Measurements from ENCODE around the gene CLMN. TPM values are rescaled to one million over a fixed set of nuclear protein-coding genes. Genes with fewer than 3 reads are reported as not detected.
A peak's percentile ranks its signal among the peaks of the same experiment; 100 is the strongest.

The CLMN gene
- total RNA-seq, 1 experiment from 2014 or later, result 8.6 TPM

- intact Hi-C loops (cut with micrococcal nuclease; ENCODE audit: unreplicated experiment), result loop anchor here (10.0 kb wide), 1 partner anchor 114 kb away; the partner anchor contains the start of gene DICER1
- no peak overlapping the region for H3K4me3 ChIP-seq (ENCODE audit: low read depth, low read length, poor library complexity, severe bottlenecking)
- CTCF ChIA-PET, result interaction anchor here (0.7 kb wide), 1 partner anchor 25 kb away, joined by 12 read pairs; no protein-coding TSS in a partner anchor
- no peak overlapping the region for H3K27ac ChIP-seq (ENCODE audit: low read depth, low read length, poor library complexity, severe bottlenecking)
- no peaks in the 10 kb centered on the region for H3K36me3 ChIP-seq (ENCODE audit: insufficient read depth, low read length, poor library complexity, severe bottlenecking)
- H3K4me1 ChIP-seq (ENCODE audit: insufficient read depth, low read length, poor library complexity, severe bottlenecking), result peaks cover 41% of the 10 kb centered on the region
- POLR2A ChIA-PET (ENCODE audit: low non-redundant PET), result no interaction called here
- no peak for DNase-seq (ENCODE audit: low spot score)
- H3K9me3 ChIP-seq (ENCODE audit: low read depth, low read length, poor library complexity, severe bottlenecking), result peaks cover 6% of the 10 kb centered on the region
- BruUV-seq (replicated peaks), result no TSS peak
- TF ChIP-seq, protein P1, sequence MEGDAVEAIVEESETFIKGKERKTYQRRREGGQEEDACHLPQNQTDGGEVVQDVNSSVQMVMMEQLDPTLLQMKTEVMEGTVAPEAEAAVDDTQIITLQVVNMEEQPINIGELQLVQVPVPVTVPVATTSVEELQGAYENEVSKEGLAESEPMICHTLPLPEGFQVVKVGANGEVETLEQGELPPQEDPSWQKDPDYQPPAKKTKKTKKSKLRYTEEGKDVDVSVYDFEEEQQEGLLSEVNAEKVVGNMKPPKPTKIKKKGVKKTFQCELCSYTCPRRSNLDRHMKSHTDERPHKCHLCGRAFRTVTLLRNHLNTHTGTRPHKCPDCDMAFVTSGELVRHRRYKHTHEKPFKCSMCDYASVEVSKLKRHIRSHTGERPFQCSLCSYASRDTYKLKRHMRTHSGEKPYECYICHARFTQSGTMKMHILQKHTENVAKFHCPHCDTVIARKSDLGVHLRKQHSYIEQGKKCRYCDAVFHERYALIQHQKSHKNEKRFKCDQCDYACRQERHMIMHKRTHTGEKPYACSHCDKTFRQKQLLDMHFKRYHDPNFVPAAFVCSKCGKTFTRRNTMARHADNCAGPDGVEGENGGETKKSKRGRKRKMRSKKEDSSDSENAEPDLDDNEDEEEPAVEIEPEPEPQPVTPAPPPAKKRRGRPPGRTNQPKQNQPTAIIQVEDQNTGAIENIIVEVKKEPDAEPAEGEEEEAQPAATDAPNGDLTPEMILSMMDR (conservative IDR thresholded peaks at IDR 0.05; ENCODE audit: low read depth, low read length), result no peak
- TF ChIP-seq EZH2 (IDR thresholded peaks at IDR 0.05; ENCODE audit: borderline replicate concordance, low read depth, low read length, poor library complexity, severe bottlenecking), result no peak
- H3K27me3 ChIP-seq (replicated peaks; ENCODE audit: insufficient read depth, low read depth, low read length, poor library complexity), result no peaks in the 10 kb centered on the region
Measured at GRCh38 chr14:95268350-95268749, 51.4 kb downstream of the CLMN start.

DNA sequence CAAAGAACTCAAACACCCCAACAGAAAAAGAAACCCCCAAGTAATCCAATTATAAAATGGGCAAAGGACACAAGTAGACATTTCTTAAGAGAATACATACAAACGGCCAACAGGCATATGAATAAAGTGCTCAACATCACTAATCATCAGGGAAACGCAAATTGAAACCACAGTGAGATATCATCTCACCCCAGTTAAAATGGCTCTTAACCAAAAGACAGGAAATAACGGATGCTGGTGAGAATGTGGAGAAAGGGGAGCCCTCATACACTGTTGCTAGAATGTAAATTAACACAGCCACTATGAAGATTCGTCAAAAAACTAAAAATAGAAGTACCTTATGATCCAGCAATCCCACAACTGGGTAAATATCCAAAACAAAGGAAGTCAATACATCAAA, 52.4 kb downstream of the CLMN start:
- Histone ChIP-seq H3K36me3 (ENCODE audit: insufficient read depth, low read length, poor library complexity, severe bottlenecking) (no peaks in the 10 kb centered on the region), H3K4me1 (ENCODE audit: insufficient read depth, low read length, poor library complexity, severe bottlenecking) (peaks cover 33% of the 10 kb centered on the region), H3K27me3 (replicated peaks; ENCODE audit: insufficient read depth, low read depth, low read length, poor library complexity) (no peaks in the 10 kb centered on the region), H3K9me3 (ENCODE audit: low read depth, low read length, poor library complexity, severe bottlenecking) (peaks cover 6% of the 10 kb centered on the region), H3K27ac (ENCODE audit: low read depth, low read length, poor library complexity, severe bottlenecking) (peak overlapping the region; percentile 88), H3K4me3 (ENCODE audit: low read depth, low read length, poor library complexity, severe bottlenecking) (no peak overlapping the region)
- peak; percentile 60 for DNase-seq (ENCODE audit: low spot score)
- TF ChIP-seq EZH2 (IDR thresholded peaks at IDR 0.05; ENCODE audit: borderline replicate concordance, low read depth, low read length, poor library complexity, severe bottlenecking), result no peak
- BruUV-seq (replicated peaks), result no TSS peak
- intact Hi-C loops (cut with micrococcal nuclease; ENCODE audit: unreplicated experiment), result loop anchor here (10.0 kb wide), 1 partner anchor 113 kb away; the partner anchor contains the start of gene DICER1
- ChIA-PET CTCF (no interaction called here), POLR2A (ENCODE audit: low non-redundant PET) (no interaction called here)

- Histone ChIP-seq H3K36me3 (ENCODE audit: insufficient read depth, low read length, poor library complexity, severe bottlenecking) (no peaks in the 10 kb centered on the region), H3K27ac (ENCODE audit: low read depth, low read length, poor library complexity, severe bottlenecking) (peak overlapping the region; percentile 88), H3K27me3 (replicated peaks; ENCODE audit: insufficient read depth, low read depth, low read length, poor library complexity) (no peaks in the 10 kb centered on the region), H3K9me3 (ENCODE audit: low read depth, low read length, poor library complexity, severe bottlenecking) (peaks cover 6% of the 10 kb centered on the region), H3K4me3 (ENCODE audit: low read depth, low read length, poor library complexity, severe bottlenecking) (peak overlapping the region; percentile 9), H3K4me1 (ENCODE audit: insufficient read depth, low read length, poor library complexity, severe bottlenecking) (peaks cover 52% of the 10 kb centered on the region)
- intact Hi-C loops (cut with micrococcal nuclease; ENCODE audit: unreplicated experiment), result loop anchor here (10.0 kb wide), 1 partner anchor 111 kb away; the partner anchor contains the start of gene DICER1
- no TSS peak for BruUV-seq (replicated peaks)
- DNase-seq (ENCODE audit: low spot score), result peak; percentile 95
- ChIA-PET POLR2A (ENCODE audit: low non-redundant PET) (interaction anchor here (0.6 kb wide), 1 partner anchor 460 kb away, joined by 3 read pairs; no protein-coding TSS in a partner anchor), CTCF (no interaction called here)
- TF ChIP-seq, protein P1 (conservative IDR thresholded peaks at IDR 0.05; ENCODE audit: low read depth, low read length), result no peak
- no peak for TF ChIP-seq EZH2 (IDR thresholded peaks at IDR 0.05; ENCODE audit: borderline replicate concordance, low read depth, low read length, poor library complexity, severe bottlenecking)
Measured at GRCh38 chr14:95265106-95266094, 54.3 kb downstream of the CLMN start.
